Astrocyte (in vitro differentiated cells and primary cell): ENCODE measurements around the gene CORO2B. TPM values are rescaled to one million over a fixed set of nuclear protein-coding genes. Genes with fewer than 3 reads are reported as not detected.

Experiments
- DNase-seq: peaks from one replicate; pipeline ENCODE4 v3.0.0-alpha.2; 2010; ENCODE audit warnings: low read depth
- FAIRE-seq: peaks from 2 replicates; lab custom pipeline; 2011; peaks lifted over from hg19 to GRCh38; lab: Jason Lieb, UNC
- H2AFZ ChIP-seq: 2 replicates; pipeline ENCODE4 v1.6.0; 2012; ENCODE audit warnings: low read depth, low read length, inconsistent platforms
- H3K27ac ChIP-seq: 2 replicates; pipeline ENCODE4 v1.5.1; 2011; ENCODE audit warnings: low read depth, low read length, inconsistent platforms
- H3K27me3 ChIP-seq: 2 replicates; pipeline ENCODE4 v1.6.0; 2011; ENCODE audit warnings: low read length, inconsistent platforms; ENCODE audit not compliant: insufficient read depth
- H3K36me3 ChIP-seq: 2 replicates; pipeline ENCODE4 v1.5.1; 2011; ENCODE audit warnings: low read length, inconsistent platforms; ENCODE audit not compliant: insufficient read depth
- H3K4me1 ChIP-seq: 2 replicates; pipeline ENCODE4 v1.5.1; 2011; ENCODE audit warnings: low read length, inconsistent platforms; ENCODE audit not compliant: insufficient read depth
- H3K4me2 ChIP-seq: 2 replicates; pipeline ENCODE4 v1.6.0; 2012; ENCODE audit warnings: low read length, inconsistent platforms
- H3K4me3 ChIP-seq: 2 replicates; pipeline ENCODE4 v1.5.1; 2011; ENCODE audit warnings: low read depth, mild to moderate bottlenecking, low read length, inconsistent platforms; ENCODE audit not compliant: insufficient read depth
- H3K79me2 ChIP-seq: 2 replicates; pipeline ENCODE4 v1.6.0; 2012; ENCODE audit warnings: mild to moderate bottlenecking, low read length, inconsistent platforms; ENCODE audit not compliant: insufficient read depth
- H3K9ac ChIP-seq: 2 replicates; pipeline ENCODE4 v1.6.0; 2012; ENCODE audit warnings: mild to moderate bottlenecking, low read length, inconsistent platforms
- H3K9me3 ChIP-seq: 2 replicates; pipeline ENCODE4 v1.5.1; 2012; ENCODE audit warnings: low read depth, mild to moderate bottlenecking, low read length, inconsistent platforms; ENCODE audit not compliant: insufficient read depth
- H4K20me1 ChIP-seq: 2 replicates; pipeline ENCODE4 v1.6.0; 2012; ENCODE audit warnings: low read length, inconsistent platforms; ENCODE audit not compliant: insufficient read depth
- H3K27ac Mint-ChIP-seq: one replicate; pipeline ENCODE4 v1.8.0; 2021; ENCODE audit warnings: mild to moderate bottlenecking, mixed read lengths; ENCODE audit not compliant: unreplicated experiment
- H3K27me3 Mint-ChIP-seq: one replicate; pipeline ENCODE4 v1.8.0; 2021; ENCODE audit warnings: low read depth, mixed read lengths; ENCODE audit not compliant: unreplicated experiment
- H3K36me3 Mint-ChIP-seq: one replicate; pipeline ENCODE4 v1.8.0; 2021; ENCODE audit warnings: low read depth, mixed read lengths; ENCODE audit not compliant: unreplicated experiment
- H3K4me1 Mint-ChIP-seq: one replicate; pipeline ENCODE4 v1.8.0; 2021; ENCODE audit warnings: low read depth, mixed read lengths; ENCODE audit not compliant: unreplicated experiment
- H3K4me3 Mint-ChIP-seq: one replicate; pipeline ENCODE4 v1.8.0; 2021; ENCODE audit warnings: mild to moderate bottlenecking, moderate library complexity, mixed read lengths; ENCODE audit not compliant: unreplicated experiment
- H3K9me3 Mint-ChIP-seq: one replicate; pipeline ENCODE4 v1.8.0; 2021; ENCODE audit warnings: mild to moderate bottlenecking, mixed read lengths; ENCODE audit not compliant: unreplicated experiment
- CTCF ChIP-seq: IDR thresholded peaks from 2 replicates; pipeline ENCODE4 v1.5.1; 2011; ENCODE audit warnings: low read depth, mild to moderate bottlenecking, inconsistent platforms, low read length, moderate library complexity; ENCODE audit not compliant: insufficient read depth
- EZH2 ChIP-seq: IDR thresholded peaks from 2 replicates; pipeline ENCODE4 v1.6.1; 2012; ENCODE audit warnings: mild to moderate bottlenecking, low read length, inconsistent platforms; ENCODE audit not compliant: insufficient read depth
- total RNA-seq: library from RNA; stranded (reverse); gene quantifications from 2 replicates; pipeline ENCODE4 v1.2.1, GENCODE V29; 2021

The CORO2B gene
- total RNA-seq, 1 donor from 2014 or later = 7.4 TPM

- peaks cover 8% of the 10 kb centered on the region for H3K4me1 ChIP-seq
- H3K36me3 ChIP-seq = no peaks in the 10 kb centered on the region
- H3K27ac Mint-ChIP-seq = no peak overlapping the region
- H3K27me3 Mint-ChIP-seq = peaks cover 2% of the 10 kb centered on the region
- H3K9me3 ChIP-seq = no peaks in the 10 kb centered on the region
- H4K20me1 ChIP-seq = no peaks in the 10 kb centered on the region
- H3K4me1 Mint-ChIP-seq = peaks cover 13% of the 10 kb centered on the region
- no peak overlapping the region for H3K4me2 ChIP-seq
- TF ChIP-seq CTCF = no peak
- no peaks in the 10 kb centered on the region for H3K27me3 ChIP-seq
- H3K9ac ChIP-seq = no peak overlapping the region
- no peak for FAIRE-seq
- no peak overlapping the region for H3K27ac ChIP-seq
- no peak overlapping the region for H2AFZ ChIP-seq
- peaks cover 5% of the 10 kb centered on the region for H3K9me3 Mint-ChIP-seq
- no peak overlapping the region for H3K4me3 ChIP-seq
- H3K4me3 Mint-ChIP-seq = no peak overlapping the region
- no peak for DNase-seq
- H3K79me2 ChIP-seq = no peaks in the 10 kb centered on the region
- H3K36me3 Mint-ChIP-seq = peaks cover 3% of the 10 kb centered on the region
Observed at GRCh38 chr15:68672251-68672650, 93.5 kb downstream of the CORO2B start.

- Histone ChIP-seq H4K20me1 (no peaks in the 10 kb centered on the region), H3K27me3 (no peaks in the 10 kb centered on the region), H3K4me3 (no peak overlapping the region), H2AFZ (no peak overlapping the region), H3K36me3 (no peaks in the 10 kb centered on the region), H3K27ac (no peak overlapping the region), H3K4me2 (no peak overlapping the region), H3K79me2 (no peaks in the 10 kb centered on the region), H3K4me1 (peaks cover 8% of the 10 kb centered on the region), H3K9me3 (no peaks in the 10 kb centered on the region), H3K9ac (no peak overlapping the region)
- Mint-ChIP-seq H3K27me3 (peaks cover 2% of the 10 kb centered on the region), H3K4me1 (peaks cover 13% of the 10 kb centered on the region), H3K27ac (no peak overlapping the region), H3K4me3 (no peak overlapping the region), H3K9me3 (peaks cover 5% of the 10 kb centered on the region), H3K36me3 (peaks cover 3% of the 10 kb centered on the region)
- DNase-seq = no peak
- TF ChIP-seq CTCF (peak; percentile 22), EZH2 (no peak)
- FAIRE-seq = no peak
Observed at GRCh38 chr15:68672781-68673205, 94.0 kb downstream of the CORO2B start.

GRCh38 chr15:68674975-68675374, 96.2 kb downstream of the CORO2B start:
- no peak for DNase-seq
- H2AFZ ChIP-seq = no peak overlapping the region
- peak overlapping the region; percentile 19 for H3K9ac ChIP-seq
- peaks cover 8% of the 10 kb centered on the region for H3K4me1 ChIP-seq
- no peaks in the 10 kb centered on the region for H3K9me3 ChIP-seq
- TF ChIP-seq EZH2 (no peak), CTCF (no peak)
- peaks cover 13% of the 10 kb centered on the region for H3K4me1 Mint-ChIP-seq
- no peaks in the 10 kb centered on the region for H3K36me3 ChIP-seq
- H3K27ac Mint-ChIP-seq = peak overlapping the region; percentile 53
- H3K4me2 ChIP-seq = no peak overlapping the region
- H3K9me3 Mint-ChIP-seq = peaks cover 2% of the 10 kb centered on the region
- FAIRE-seq = no peak
- no peaks in the 10 kb centered on the region for H3K36me3 Mint-ChIP-seq
- H3K27me3 Mint-ChIP-seq = no peaks in the 10 kb centered on the region
- no peaks in the 10 kb centered on the region for H3K79me2 ChIP-seq
- H3K27ac ChIP-seq = no peak overlapping the region
- H3K4me3 ChIP-seq = no peak overlapping the region
- H3K27me3 ChIP-seq = no peaks in the 10 kb centered on the region
- no peaks in the 10 kb centered on the region for H4K20me1 ChIP-seq
- no peak overlapping the region for H3K4me3 Mint-ChIP-seq
